Prostate gland (tissue), 2 donors: ENCODE measurements around the gene ATG16L2. TPM values are rescaled to one million over a fixed set of nuclear protein-coding genes. Genes with fewer than 3 reads are reported as not detected.
A peak's percentile ranks its signal among the peaks of the same experiment; 100 is the strongest.

Experiments
- DNase-seq: peaks from one replicate; pipeline ENCODE4 v3.0.0-alpha.2; 2019; ENCODE audit warnings: low spot score
- H3K27ac ChIP-seq, 2 donors: fragments of 200-600 bp; sonication (generic); 2 replicates each; pipeline ENCODE4 v1.5.1; 2017 to 2019
- H3K27me3 ChIP-seq: fragments of 200-600 bp; sonication (generic); replicated peaks from 2 replicates; pipeline ENCODE4 v1.5.1; 2019; ENCODE audit not compliant: insufficient read depth
- H3K36me3 ChIP-seq, 2 donors: fragments of 200-600 bp; sonication (generic); 1 replicate in 1 of 2; 2 replicates in 1 of 2; pipeline versions ENCODE4 v1.5.1 to v1.8.1; 2017 to 2019
- H3K4me1 ChIP-seq: fragments of 200-600 bp; sonication (generic); replicated peaks from 2 replicates; pipeline ENCODE4 v1.5.1; 2019
- H3K4me3 ChIP-seq, 2 donors: fragments of 200-600 bp; sonication (generic); 2 replicates each; pipeline ENCODE4 v1.5.1; 2017 to 2019
- H3K9me3 ChIP-seq: fragments of 200-600 bp; sonication (generic); 2 replicates; pipeline ENCODE4 v1.5.1; 2017
- CTCF ChIP-seq, 4 experiments: fragments of 200-600 bp in 2 of 4; fragments of 450-650 bp in 2 of 4; sonication (generic) in 2 of 4; IDR thresholded peaks; 1 replicate in 3 of 4; 2 replicates in 1 of 4; pipeline ENCODE4 v1.5.1; 2016 to 2019; ENCODE audit warnings: antibody characterized with exemption in 4 of 4, mild to moderate bottlenecking in 2 of 4, moderate library complexity in 2 of 4
- POLR2A ChIP-seq: fragments of 450-650 bp; IDR thresholded peaks from one replicate; pipeline ENCODE4 v1.6.1; 2016; ENCODE audit warnings: antibody characterized with exemption, mild to moderate bottlenecking
- POLR2AphosphoS5 ChIP-seq: sonication (generic); formaldehyde crosslinking; IDR thresholded peaks from one replicate; pipeline ENCODE4 v1.6.1; 2017; ENCODE audit warnings: antibody characterized with exemption
- WGBS: methylation state at CpG from one replicate; pipeline ENCODE4 v1.1.5; 2018; 5-methylcytosine and 5-hydroxymethylcytosine counted together
- intact Hi-C: fragments of 100-400 bp; cut with DNase I; formaldehyde crosslinking; loops from one replicate; pipeline ENCODE4 v1.14.2; 2022
- total RNA-seq, 2 donors: library from RNA; depleted of rRNA; stranded (reverse); fragments of >200 nt; gene quantifications; one replicate each; pipeline ENCODE4 v1.1.0, GENCODE V29; 2016

Gene ATG16L2
- total RNA-seq, 2 donors from 2014 or later = 27.5 to 29.7 TPM

GRCh38 chr11:72815110-72815618, 953 bp downstream of the ATG16L2 start:
- WGBS = 23% methylated on average over 13 of the region's 13 CpGs
- TF ChIP-seq POLR2A = no peak
- no peaks in the 10 kb centered on the region for H3K9me3 ChIP-seq

GRCh38 chr11:72816404-72816990, 2.3 kb downstream of the ATG16L2 start:
- Histone ChIP-seq H3K27me3 (no peaks in the 10 kb centered on the region), H3K36me3 (no peaks in the 10 kb centered on the region), H3K4me1 (peaks cover 5% of the 10 kb centered on the region), H3K9me3 (no peaks in the 10 kb centered on the region), H3K4me3 (no peak overlapping the region), H3K27ac (no peak overlapping the region)
- intact Hi-C loops = no loop called here
- WGBS = 68% methylated on average over 7 of the region's 7 CpGs
- DNase-seq = no peak
- TF ChIP-seq POLR2A = no peak
- no peak for TF ChIP-seq CTCF (IDR thresholded peaks at IDR 0.05)
- TF ChIP-seq POLR2AphosphoS5 = no peak

More at GRCh38 chr11:72815110-72815618, 953 bp downstream of the ATG16L2 start:
- peaks cover 5% of the 10 kb centered on the region for H3K4me1 ChIP-seq
- H3K4me3 ChIP-seq = peak overlapping the region; percentile 82 to 88
- H3K36me3 ChIP-seq = no peaks in the 10 kb centered on the region
- intact Hi-C loops = no loop called here
- peak overlapping the region; percentile 95 to 96 for H3K27ac ChIP-seq
- H3K27me3 ChIP-seq = no peaks in the 10 kb centered on the region
- DNase-seq = no peak

- WGBS = 94% methylated on average over 4 of the region's 4 CpGs
- peaks cover 5% of the 10 kb centered on the region for H3K4me1 ChIP-seq
- H3K9me3 ChIP-seq = no peaks in the 10 kb centered on the region
- no peak for DNase-seq
- H3K4me3 ChIP-seq = no peak overlapping the region
- TF ChIP-seq CTCF (IDR thresholded peaks at IDR 0.05) = no peak
- no peak for TF ChIP-seq POLR2AphosphoS5
- no peak for TF ChIP-seq POLR2A
- no peak overlapping the region for H3K27ac ChIP-seq
- intact Hi-C loops = no loop called here
- no peaks in the 10 kb centered on the region for H3K36me3 ChIP-seq
- H3K27me3 ChIP-seq = no peaks in the 10 kb centered on the region
Observed at GRCh38 chr11:72817966-72818365, 3.8 kb downstream of the ATG16L2 start.

GRCh38 chr11:72818971-72819370, 4.8 kb downstream of the ATG16L2 start:
- H3K9me3 ChIP-seq = no peaks in the 10 kb centered on the region
- no peaks in the 10 kb centered on the region for H3K27me3 ChIP-seq
- no peaks in the 10 kb centered on the region for H3K36me3 ChIP-seq
- WGBS = 87% methylated on average over 4 of the region's 4 CpGs
- H3K4me1 ChIP-seq = peaks cover 5% of the 10 kb centered on the region
- intact Hi-C loops = no loop called here
- DNase-seq = no peak
- TF ChIP-seq POLR2A (no peak), POLR2AphosphoS5 (no peak), CTCF (IDR thresholded peaks at IDR 0.05) (no peak)
- no peak overlapping the region for H3K27ac ChIP-seq
- no peak overlapping the region for H3K4me3 ChIP-seq

- intact Hi-C loops = no loop called here
- Histone ChIP-seq H3K9me3 (no peaks in the 10 kb centered on the region), H3K27ac (no peak overlapping the region), H3K4me3 (no peak overlapping the region), H3K4me1 (peaks cover 1% of the 10 kb centered on the region), H3K27me3 (no peaks in the 10 kb centered on the region), H3K36me3 (no peaks in the 10 kb centered on the region)
- 90% methylated on average over 15 of the region's 15 CpGs for WGBS
- no peak for DNase-seq
- no peak for TF ChIP-seq POLR2AphosphoS5
- TF ChIP-seq CTCF (IDR thresholded peaks at IDR 0.05) = no peak
- no peak for TF ChIP-seq POLR2A
Observed at GRCh38 chr11:72820439-72821139, 6.4 kb downstream of the ATG16L2 start.
